B cell (primary cell): Measurements from ENCODE around the gene PTCD2.

Source experiments
- CTCF ChIP-seq: fragments of 200-600 bp; IDR thresholded peaks from one replicate; pipeline ENCODE4 v1.8.0; 2022; ENCODE audit warnings: antibody characterized with exemption, mild to moderate bottlenecking
- EZH2 ChIP-seq: IDR thresholded peaks from 2 replicates; pipeline ENCODE4 v1.6.1; 2012; ENCODE audit warnings: borderline replicate concordance, low read depth, mild to moderate bottlenecking, moderate library complexity, low read length; ENCODE audit not compliant: insufficient read depth, poor library complexity, severe bottlenecking

GRCh38 chr5:72337159-72337558 lies 17.0 kb downstream of the PTCD2 start:
- TF ChIP-seq CTCF: no peak
- no peak for TF ChIP-seq EZH2
